Fibroblast of lung (primary cell): Measurements from ENCODE around the gene ANXA9.

Source experiments
- CTCF ChIP-seq, 2 donors: IDR thresholded peaks in 1 of 2; conservative IDR thresholded peaks in 1 of 2; 1 replicate in 1 of 2; 2 replicates in 1 of 2; pipeline ENCODE4 v1.5.1; 2011 to 2012; ENCODE audit warnings: low read length in 2 of 2, control low read depth in 1 of 2, inconsistent platforms in 1 of 2, low read depth in 1 of 2, mild to moderate bottlenecking in 1 of 2
- EZH2 ChIP-seq: IDR thresholded peaks from 2 replicates; pipeline ENCODE4 v1.5.1; 2012; ENCODE audit warnings: low read length, control low read depth, mild to moderate bottlenecking; ENCODE audit errors: missing control alignments

DNA sequence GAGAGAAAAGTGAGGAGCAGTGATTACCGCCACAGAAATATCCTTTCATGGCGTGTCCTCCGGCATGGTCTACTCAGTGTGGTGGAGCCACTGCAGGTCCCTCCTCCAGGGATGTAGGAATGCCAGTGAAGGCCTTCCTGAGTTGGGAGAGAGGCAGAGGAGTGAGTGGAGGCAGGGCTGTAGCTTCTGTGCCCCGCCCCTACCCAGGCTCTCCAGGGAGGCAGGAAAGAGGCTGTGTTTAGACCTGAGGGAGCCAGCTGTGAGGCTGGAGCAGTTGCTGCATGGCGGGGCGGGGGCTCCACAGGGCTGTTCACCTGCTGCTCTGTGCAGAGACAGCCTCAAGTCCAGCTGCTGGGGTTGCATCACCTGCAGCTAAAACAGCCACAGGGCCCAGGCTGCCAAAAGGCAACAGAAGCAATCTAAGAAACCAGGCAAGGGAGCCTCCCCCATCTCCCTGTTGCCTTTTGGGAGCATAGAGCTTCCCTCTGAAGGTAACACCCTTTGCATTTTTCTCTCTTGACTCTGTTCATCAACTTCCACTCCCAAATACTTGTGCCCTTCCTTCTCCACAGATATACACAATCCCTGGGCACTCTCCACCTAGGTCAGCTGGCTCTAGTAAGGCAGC is 801 bp upstream of the ANXA9 start:
- TF ChIP-seq EZH2: no peak
- no peak for TF ChIP-seq CTCF (conservative IDR thresholded peaks at IDR 0.05 in 1 of 2, IDR thresholded peaks at IDR 0.05 in 1 of 2; ENCODE audit: low read depth in 1 of 2, low read length in 2 of 2)
